Caco-2 (cell line): ENCODE data around the gene PTK7. TPM values are rescaled to one million over a fixed set of nuclear protein-coding genes. Genes with fewer than 3 reads are reported as not detected.

Experiments used
- BruUV-seq: library from RNA; stranded (reverse); fragments of 400-500 nt; replicated peaks from 2 replicates; lab custom pipeline; 2021; lab: Mats Ljungman, UMichigan
- CTCF ChIA-PET: fragments of 300-600 bp; sonication (Branson Sonifier 250); formaldehyde crosslinking; loops from one replicate; lab custom pipeline; 2022; ENCODE audit warnings: antibody characterized with exemption; lab: Charles Lee
- POLR2A ChIA-PET: fragments of 300-600 bp; sonication (Branson Sonifier 250); formaldehyde crosslinking; loops from one replicate; lab custom pipeline; 2022; ENCODE audit warnings: antibody characterized with exemption; lab: Charles Lee
- DNase-seq, 2 experiments: peaks; one replicate each; pipeline versions ENCODE4 v3.0.0 to v3.0.0-alpha.2; 2020 to 2022
- H3K27me3 ChIP-seq: replicated peaks from 2 replicates; pipeline ENCODE4 v1.6.0; 2011; ENCODE audit warnings: low read length; ENCODE audit not compliant: control insufficient read depth, insufficient read depth
- H3K36me3 ChIP-seq: 2 replicates; pipeline ENCODE4 v1.5.1; 2011; ENCODE audit warnings: low read length; ENCODE audit not compliant: control insufficient read depth, insufficient read depth
- H3K4me1 ChIP-seq: fragments of 250-450 bp; sonication (Bioruptor Pico); 2 replicates; pipeline ENCODE4 v1.5.1; 2020; ENCODE audit warnings: mild to moderate bottlenecking
- H3K4me3 ChIP-seq: 2 replicates; pipeline ENCODE4 v1.5.1; 2011; ENCODE audit warnings: low read depth, mild to moderate bottlenecking, control low read depth, low read length
- H3K9me3 ChIP-seq: fragments of 250-450 bp; sonication (Bioruptor Pico); 2 replicates; pipeline ENCODE4 v1.5.1; 2020; ENCODE audit warnings: mild to moderate bottlenecking, moderate library complexity
- H3K27ac Mint-ChIP-seq: one replicate; pipeline ENCODE4 v1.8.0; 2022; ENCODE audit warnings: mixed read lengths; ENCODE audit not compliant: unreplicated experiment
- H3K27me3 Mint-ChIP-seq: one replicate; pipeline ENCODE4 v1.8.0; 2022; ENCODE audit warnings: mixed read lengths; ENCODE audit not compliant: insufficient read depth, unreplicated experiment
- H3K36me3 Mint-ChIP-seq: one replicate; pipeline ENCODE4 v1.8.0; 2022; ENCODE audit warnings: mild to moderate bottlenecking, mixed read lengths; ENCODE audit not compliant: insufficient read depth, unreplicated experiment
- H3K4me1 Mint-ChIP-seq: one replicate; pipeline ENCODE4 v1.8.0; 2022; ENCODE audit warnings: low read depth, mixed read lengths; ENCODE audit not compliant: unreplicated experiment
- H3K4me3 Mint-ChIP-seq: one replicate; pipeline ENCODE4 v1.8.0; 2022; ENCODE audit warnings: mild to moderate bottlenecking, moderate library complexity, mixed read lengths; ENCODE audit not compliant: unreplicated experiment
- H3K9me3 Mint-ChIP-seq: one replicate; pipeline ENCODE4 v1.8.0; 2022; ENCODE audit warnings: mixed read lengths; ENCODE audit not compliant: unreplicated experiment
- CTCF ChIP-seq, 2 experiments: fragments of 200-600 bp in 1 of 2; IDR thresholded peaks; 1 replicate in 1 of 2; 2 replicates in 1 of 2; pipeline versions ENCODE4 v1.5.1 to v1.8.0; 2011 to 2022; ENCODE audit warnings: antibody characterized with exemption in 1 of 2, control low read depth in 1 of 2, inconsistent platforms in 1 of 2, low read depth in 1 of 2, low read length in 1 of 2, mild to moderate bottlenecking in 1 of 2, moderate library complexity in 1 of 2; ENCODE audit not compliant: insufficient read depth in 1 of 2, severe bottlenecking in 1 of 2, unreplicated experiment in 1 of 2
- intact Hi-C: fragments of 100-400 bp; cut with micrococcal nuclease; formaldehyde crosslinking; loops from one replicate; pipeline ENCODE4 v1.10.0; 2022; ENCODE audit not compliant: unreplicated experiment
- total RNA-seq: library from RNA; stranded (reverse); gene quantifications from 2 replicates; pipeline ENCODE4 v1.2.3, GENCODE V29; 2022

The PTK7 gene
- total RNA-seq, 1 experiment from 2014 or later: 180 TPM

- no peaks in the 10 kb centered on the region for H3K9me3 ChIP-seq
- Mint-ChIP-seq H3K27me3 (no peaks in the 10 kb centered on the region), H3K4me1 (peaks cover 32% of the 10 kb centered on the region), H3K9me3 (no peaks in the 10 kb centered on the region), H3K27ac (peak overlapping the region; percentile 90), H3K4me3 (peak overlapping the region; percentile 67), H3K36me3 (peaks cover 21% of the 10 kb centered on the region)
- POLR2A ChIA-PET: interaction anchor here (0.6 to 2.0 kb wide), 3 partner anchors 13 to 279 kb away, joined by 3 to 16 read pairs (median 3); partner anchors contain the start of genes CUL7 and PTK7
- peak in 1 of 2 experiments; percentile 55 for DNase-seq
- H3K4me3 ChIP-seq: no peak overlapping the region; the same call in none of the 2 replicates
- no peaks in the 10 kb centered on the region for H3K36me3 ChIP-seq
- no peak for TF ChIP-seq CTCF (IDR thresholded peaks at IDR 0.05; ENCODE audit: insufficient read depth in 1 of 2, low read depth in 1 of 2, low read length in 1 of 2, severe bottlenecking in 1 of 2, unreplicated experiment in 1 of 2)
- intact Hi-C loops: no loop called here
- CTCF ChIA-PET: interaction anchor here (0.6 to 1.4 kb wide), 2 partner anchors 40 to 276 kb away, joined by 4 to 5 read pairs; no protein-coding TSS in a partner anchor
- no TSS peak for BruUV-seq
- H3K27me3 ChIP-seq: no peaks in the 10 kb centered on the region
- peaks cover 61% of the 10 kb centered on the region for H3K4me1 ChIP-seq
These were observed 13.4 kb downstream of the PTK7 start for GRCh38 chr6:43089467-43089866.

- Mint-ChIP-seq H3K36me3 (peaks cover 21% of the 10 kb centered on the region), H3K27me3 (no peaks in the 10 kb centered on the region), H3K4me3 (peak overlapping the region; percentile 67), H3K4me1 (peaks cover 32% of the 10 kb centered on the region), H3K9me3 (no peaks in the 10 kb centered on the region), H3K27ac (peak overlapping the region; percentile 90)
- intact Hi-C loops: loop anchor here (1.0 to 2.0 kb wide), 2 partner anchors 13 to 31 kb away; partner anchors contain the start of genes KLC4, MRPL2 and PTK7
- Histone ChIP-seq H3K27me3 (no peaks in the 10 kb centered on the region), H3K4me3 (no peak overlapping the region; the same call in none of the 2 replicates), H3K36me3 (no peaks in the 10 kb centered on the region), H3K4me1 (peaks cover 61% of the 10 kb centered on the region), H3K9me3 (no peaks in the 10 kb centered on the region)
- peak; percentile 83 to 87 for DNase-seq
- POLR2A ChIA-PET: interaction anchor here (0.6 to 2.0 kb wide), 3 partner anchors 14 to 278 kb away, joined by 3 to 16 read pairs (median 3); partner anchors contain the start of genes CUL7 and PTK7
- no peak for TF ChIP-seq CTCF (IDR thresholded peaks at IDR 0.05; ENCODE audit: insufficient read depth in 1 of 2, low read depth in 1 of 2, low read length in 1 of 2, severe bottlenecking in 1 of 2, unreplicated experiment in 1 of 2)
- BruUV-seq: no TSS peak
- CTCF ChIA-PET: interaction anchor here (1.4 kb wide), 1 partner anchor 40 kb away, joined by 4 read pairs; no protein-coding TSS in a partner anchor
These were observed 13.9 kb downstream of the PTK7 start for GRCh38 chr6:43089874-43090558.

GRCh38 chr6:43090559-43090956, 14.4 kb downstream of the PTK7 start:
- BruUV-seq: TSS peak; percentile 55
- Histone ChIP-seq H3K4me1 (peaks cover 66% of the 10 kb centered on the region), H3K36me3 (no peaks in the 10 kb centered on the region), H3K27me3 (no peaks in the 10 kb centered on the region), H3K9me3 (no peaks in the 10 kb centered on the region), H3K4me3 (no peak overlapping the region)
- TF ChIP-seq CTCF (IDR thresholded peaks at IDR 0.05; ENCODE audit: insufficient read depth in 1 of 2, low read depth in 1 of 2, low read length in 1 of 2, severe bottlenecking in 1 of 2, unreplicated experiment in 1 of 2): no peak
- no peak for DNase-seq
- ChIA-PET CTCF (interaction anchor here (1.4 kb wide), 1 partner anchor 39 kb away, joined by 4 read pairs; no protein-coding TSS in a partner anchor), POLR2A (interaction anchor here (0.8 to 2.0 kb wide), 2 partner anchors 14 to 32 kb away, joined by 4 to 16 read pairs; partner anchors contain the start of genes MRPL2 and PTK7)
- Mint-ChIP-seq H3K36me3 (peaks cover 21% of the 10 kb centered on the region), H3K27ac (peak overlapping the region; percentile 90), H3K9me3 (no peaks in the 10 kb centered on the region), H3K4me1 (peaks cover 32% of the 10 kb centered on the region), H3K4me3 (peak overlapping the region; percentile 67), H3K27me3 (no peaks in the 10 kb centered on the region)
- intact Hi-C loops: loop anchor here (1.0 to 2.0 kb wide), 2 partner anchors 14 to 31 kb away; partner anchors contain the start of genes KLC4, MRPL2 and PTK7
